K562 (cell line): ENCODE data around the gene BCAS3. TPM values are rescaled to one million over a fixed set of nuclear protein-coding genes. Genes with fewer than 3 reads are reported as not detected.

ENCODE experiments used
- CBFA2T3 ChIP-seq: fragments of 450-650 bp; IDR thresholded peaks from 2 replicates; pipeline ENCODE4 v1.6.1; 2017
- CEBPB ChIP-seq: fragments of 450-650 bp; IDR thresholded peaks from 2 replicates; pipeline ENCODE4 v1.6.1; 2016; ENCODE audit warnings: missing genetic modification characterization, missing compliant biosample characterization
- DMBX1 ChIP-seq: fragments of 250-450 bp; sonication (Bioruptor Pico); IDR thresholded peaks from 2 replicates; pipeline ENCODE4 v1.8.0; 2022; ENCODE audit warnings: inconsistent platforms, mild to moderate bottlenecking, moderate library complexity, borderline replicate concordance
- E2F1 ChIP-seq: sonication (generic); formaldehyde crosslinking; IDR thresholded peaks from 2 replicates; pipeline ENCODE4 v1.8.1; 2023; ENCODE audit warnings: mild to moderate bottlenecking, missing genetic modification reagents, moderate library complexity
- GTF3C2 ChIP-seq: IDR thresholded peaks from 3 replicates; pipeline ENCODE4 v1.6.1; 2011; ENCODE audit warnings: borderline replicate concordance, mild to moderate bottlenecking, moderate library complexity; ENCODE audit not compliant: insufficient read length; ENCODE audit errors: extremely low read depth
- HDAC3 ChIP-seq: fragments of 450-650 bp; IDR thresholded peaks from 2 replicates; pipeline ENCODE4 v1.6.1; 2018; ENCODE audit warnings: borderline replicate concordance, mild to moderate bottlenecking, moderate library complexity; ENCODE audit not compliant: partially characterized antibody
- HNRNPUL1 ChIP-seq: fragments of 200-400 bp; formaldehyde crosslinking; IDR thresholded peaks from 2 replicates; pipeline ENCODE4 v1.6.1; 2017; ENCODE audit warnings: low read length
- MEF2D ChIP-seq: conservative IDR thresholded peaks from 2 replicates; pipeline ENCODE4 v1.6.1; 2016; ENCODE audit warnings: low read depth, missing genetic modification characterization, missing compliant biosample characterization
- NR2C1 ChIP-seq, 2 experiments: fragments of 450-650 bp; IDR thresholded peaks; 2 replicates each; pipeline ENCODE4 v1.6.1; 2017; ENCODE audit warnings: mild to moderate bottlenecking in 2 of 2, antibody characterized with exemption in 1 of 2, inconsistent platforms in 1 of 2, missing compliant biosample characterization in 1 of 2, missing genetic modification characterization in 1 of 2
- PHB ChIP-seq: fragments of 250-450 bp; sonication (Bioruptor Pico); IDR thresholded peaks from 2 replicates; pipeline ENCODE4 v1.5.0; 2021
- RAD51 ChIP-seq: fragments of 450-650 bp; IDR thresholded peaks from 2 replicates; pipeline ENCODE4 v1.7.1; 2016; ENCODE audit warnings: low read depth, mild to moderate bottlenecking, borderline replicate concordance
- SP1 ChIP-seq: sonication (generic); formaldehyde crosslinking; IDR thresholded peaks from 2 replicates; pipeline ENCODE4 v1.8.1; 2022; ENCODE audit warnings: mild to moderate bottlenecking, missing genetic modification reagents
- ZNF124 ChIP-seq: sonication (generic); formaldehyde crosslinking; IDR thresholded peaks from 2 replicates; pipeline ENCODE4 v1.8.1; 2022; ENCODE audit warnings: missing genetic modification reagents
- ZNF143 ChIP-seq: sonication (generic); formaldehyde crosslinking; IDR thresholded peaks from 2 replicates; pipeline ENCODE4 v1.9.0; 2022; ENCODE audit warnings: mild to moderate bottlenecking, missing genetic modification reagents
- polyA plus RNA-seq, 8 experiments: library from polyadenylated mRNA; depleted of rRNA in 4 of 8; stranded (reverse) in 5 of 8; unstranded in 3 of 8; fragments of >200 nt; fragmentation: Nextera tagmentation in 2 of 8; fragmentation: Illumina TruSeq in 1 of 8; extraction: Ambion mirVana in 2 of 8; extraction: Trizol in 1 of 8; gene quantifications; 2 replicates each; pipeline versions ENCODE4 v1.2.1 to v1.2.3, GENCODE V29; 2011 to 2014; ENCODE audit warnings: inconsistent platforms in 1 of 8, missing spikeins in 1 of 8
- total RNA-seq, 7 experiments: library from RNA; depleted of rRNA in 6 of 7; stranded (reverse); fragments of >200 nt in 6 of 7; fragmentation: Illumina TruSeq in 2 of 7; extraction: Trizol in 2 of 7; gene quantifications; 2 replicates each; pipeline versions ENCODE4 v1.2.1 to v1.2.3, GENCODE V29; 2011 to 2021; ENCODE audit warnings: low replicate concordance in 1 of 7
- TF ChIP-seq, protein P1 (sequence below): fragments of 450-650 bp; conservative IDR thresholded peaks from 2 replicates; pipeline ENCODE4 v1.6.1; 2016; ENCODE audit warnings: missing genetic modification characterization, low read depth, mild to moderate bottlenecking, missing compliant biosample characterization, moderate library complexity

The BCAS3 gene
- total and polyA plus RNA-seq, 9 of the 15 experiments (the other 6 are each of a cell fraction or from before 2014, with no cell fraction given) = 1.9 to 5.5 (median 3.5) TPM

- TF ChIP-seq E2F1 (CRISPR knock-in tag) (no peak), GTF3C2 (no peak), RAD51 (no peak), HDAC3 (no peak), ZNF143 (no peak), CEBPB (tag) (no peak), NR2C1 (IDR thresholded peaks at IDR 0.05) (no peak), NR2C1 (tag; IDR thresholded peaks at IDR 0.05) (0 out of 2 replicates have a peak, but pooled peaks have one; percentile 22), PHB (CRISPR knock-in tag) (no peak), HNRNPUL1 (no peak), MEF2D (0 out of 2 replicates have a peak, but pooled peaks have one; percentile 50), SP1 (CRISPR knock-in tag) (no peak), ZNF124 (CRISPR knock-in tag) (no peak), CBFA2T3 (no peak), DMBX1 (CRISPR knock-in tag) (0 out of 2 replicates have a peak, but pooled peaks have one; percentile 19)
- TF ChIP-seq, protein P1, sequence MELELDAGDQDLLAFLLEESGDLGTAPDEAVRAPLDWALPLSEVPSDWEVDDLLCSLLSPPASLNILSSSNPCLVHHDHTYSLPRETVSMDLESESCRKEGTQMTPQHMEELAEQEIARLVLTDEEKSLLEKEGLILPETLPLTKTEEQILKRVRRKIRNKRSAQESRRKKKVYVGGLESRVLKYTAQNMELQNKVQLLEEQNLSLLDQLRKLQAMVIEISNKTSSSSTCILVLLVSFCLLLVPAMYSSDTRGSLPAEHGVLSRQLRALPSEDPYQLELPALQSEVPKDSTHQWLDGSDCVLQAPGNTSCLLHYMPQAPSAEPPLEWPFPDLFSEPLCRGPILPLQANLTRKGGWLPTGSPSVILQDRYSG (tag) = peak; percentile 80
These were observed 1.7 kb upstream of the BCAS3 start (continued) for GRCh38 chr17:60675997-60676396.
